Colonic mucosa (tissue), 4 donors: ENCODE results near the gene PRODH. TPM values are rescaled to one million over a fixed set of nuclear protein-coding genes. Genes with fewer than 3 reads are reported as not detected.
"Not testable (repeated sequence)": the region's sequence is repeated elsewhere in the genome, so short reads cannot be mapped to it uniquely, and the experiment has no call there.

ENCODE experiments used
- DNase-seq: peaks from one replicate; pipeline ENCODE4 v3.0.0-alpha.2; 2020
- H3K27ac ChIP-seq: fragments of 200-600 bp; one replicate; pipeline ENCODE4 v1.8.0; 2021
- H3K27me3 ChIP-seq: fragments of 200-600 bp; one replicate; pipeline ENCODE4 v1.8.0; 2021
- H3K36me3 ChIP-seq: fragments of 200-600 bp; one replicate; pipeline ENCODE4 v1.8.0; 2021
- H3K4me1 ChIP-seq: fragments of 200-600 bp; one replicate; pipeline ENCODE4 v1.8.0; 2021; ENCODE audit warnings: mild to moderate bottlenecking
- H3K4me3 ChIP-seq: fragments of 200-600 bp; one replicate; pipeline ENCODE4 v1.8.0; 2021
- H3K9ac ChIP-seq, 2 donors: one replicate each; pipeline ENCODE4 v1.7.0; 2013; ENCODE audit warnings: control low read depth in 2 of 2, low read depth in 2 of 2, low read length in 2 of 2
- H3K9me3 ChIP-seq: fragments of 200-600 bp; one replicate; pipeline ENCODE4 v1.8.0; 2021
- intact Hi-C: fragments of 100-400 bp; cut with DNase I; formaldehyde crosslinking; loops from one replicate; pipeline ENCODE4 v1.14.1; 2022
- total RNA-seq, 2 donors: library from RNA; stranded (reverse); fragmentation: NEBNext Ultra II Directional in 1 of 2; extraction: Animal tissue kit (Norgen Biotek cat#: 25700) in 1 of 2; gene quantifications; one replicate each; pipeline ENCODE4 v1.2.1, GENCODE V29; 2021
- TF ChIP-seq, protein P1 (sequence below): fragments of 200-600 bp; IDR thresholded peaks from one replicate; pipeline ENCODE4 v1.8.0; 2022; ENCODE audit warnings: antibody characterized with exemption, mild to moderate bottlenecking
- donor health status: healthy.
- donor health status: DM: no; HTN: no; CAD: no.
- donor health status: DM: no; HTN: no; CAD: no.

PRODH gene
- total RNA-seq, 2 donors from 2014 or later = 11.1 to 11.6 TPM

DNA sequence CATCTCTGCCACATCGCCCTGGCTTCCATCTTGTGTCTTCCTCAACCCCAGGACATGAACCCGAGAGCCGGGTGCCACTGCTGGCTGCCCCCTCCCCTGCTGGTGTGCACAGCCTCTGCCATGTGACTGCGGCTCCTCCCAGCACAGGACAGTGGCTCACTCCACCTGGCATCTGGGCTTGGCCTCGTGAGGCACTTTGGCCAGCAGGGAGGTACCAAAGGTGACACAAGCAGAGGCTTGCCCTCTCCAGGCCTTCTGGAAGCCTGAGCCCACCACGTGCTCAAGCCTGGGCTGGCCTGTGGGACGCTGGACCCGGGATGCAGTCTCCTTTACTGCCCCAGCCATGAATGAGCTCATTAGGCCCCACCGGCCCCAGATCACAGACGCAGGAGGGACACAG lies 21.5 kb downstream of the PRODH start:
- H3K4me1 ChIP-seq, H3K36me3 ChIP-seq, H3K27ac ChIP-seq, H3K27me3 ChIP-seq, intact Hi-C loops, H3K9ac ChIP-seq, DNase-seq, H3K4me3 ChIP-seq, H3K9me3 ChIP-seq: not testable (repeated sequence)

DNA sequence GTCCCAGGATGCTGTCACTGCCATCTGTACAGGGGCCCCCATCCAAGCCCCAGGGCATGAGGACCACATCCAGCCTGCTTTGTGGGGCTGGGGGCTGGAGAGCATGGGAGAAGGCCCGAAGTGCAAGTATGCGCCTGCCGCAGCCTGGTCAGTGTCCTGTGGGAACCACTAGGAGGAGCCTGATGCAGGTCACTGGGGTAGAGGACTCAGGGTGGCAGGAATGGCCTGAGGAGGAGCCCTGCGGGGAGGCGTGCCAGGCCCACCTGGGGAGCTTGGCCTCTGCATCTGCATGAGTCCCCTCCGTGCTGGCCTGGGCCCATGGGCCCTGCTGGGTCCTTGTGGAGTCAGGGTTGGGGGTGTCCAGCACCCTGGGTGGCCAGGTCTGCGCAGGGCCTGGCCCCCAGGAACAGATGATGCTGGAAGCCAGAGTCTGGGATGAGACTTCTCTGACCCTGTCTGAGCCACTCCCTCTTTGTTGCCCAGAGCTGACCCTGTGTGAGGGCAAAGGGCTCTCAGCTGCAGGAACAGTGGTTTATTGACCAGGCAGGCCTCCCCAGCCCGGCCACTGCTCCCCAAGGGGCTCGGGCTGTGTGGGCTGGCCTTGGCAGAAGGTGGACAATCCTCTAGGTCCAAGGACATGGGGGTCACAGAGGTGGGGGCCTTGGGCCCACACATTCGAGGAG lies 23.7 kb downstream of the PRODH start:
- H3K9me3 ChIP-seq, H3K27ac ChIP-seq, intact Hi-C loops, H3K4me1 ChIP-seq, H3K36me3 ChIP-seq, H3K9ac ChIP-seq, H3K4me3 ChIP-seq, DNase-seq, H3K27me3 ChIP-seq: not testable (repeated sequence)

DNA sequence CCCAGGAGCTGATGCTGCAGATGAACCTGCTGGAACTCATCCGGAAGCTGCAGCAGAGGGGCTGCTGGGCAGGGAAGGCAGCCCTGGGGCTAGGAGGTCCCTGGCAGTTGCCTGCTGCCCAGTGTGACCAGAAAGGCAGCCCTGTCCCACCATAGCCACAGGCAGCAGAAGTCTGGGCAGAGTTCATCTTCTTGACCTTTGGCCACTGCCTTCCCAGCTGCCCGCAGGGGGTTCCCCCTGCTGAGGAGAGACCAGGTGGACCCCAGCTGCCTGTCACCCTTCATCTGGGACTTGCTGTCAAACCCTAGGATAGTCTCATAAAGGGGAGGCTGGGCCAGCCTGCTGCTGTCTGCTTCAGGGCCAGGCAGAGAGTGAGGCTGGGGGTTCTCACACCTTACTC lies 24.6 kb downstream of the PRODH start:
- H3K36me3 ChIP-seq, H3K9me3 ChIP-seq, H3K27me3 ChIP-seq, H3K27ac ChIP-seq, intact Hi-C loops, H3K4me1 ChIP-seq, H3K4me3 ChIP-seq, H3K9ac ChIP-seq, DNase-seq: not testable (repeated sequence)

DNA sequence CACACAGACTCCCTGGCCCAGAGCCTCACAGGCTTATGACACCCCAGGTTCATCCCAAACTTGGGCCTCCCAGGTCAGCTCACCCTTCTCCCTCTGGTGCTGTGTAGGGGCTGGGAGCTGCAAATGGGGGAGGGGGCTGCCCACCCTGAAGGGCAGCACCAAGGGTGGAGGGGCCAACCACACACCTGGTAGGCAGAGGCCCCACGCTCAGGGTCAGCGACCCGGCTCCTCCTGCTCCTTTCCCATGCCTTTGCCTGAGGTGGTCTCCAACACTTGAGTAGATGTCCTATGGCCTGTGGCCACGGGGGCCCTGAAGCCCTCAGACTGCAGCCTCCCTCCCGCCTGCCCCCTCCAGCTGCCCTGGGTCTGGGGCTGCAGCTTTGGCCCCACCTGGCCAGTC lies 26.5 kb downstream of the PRODH start:
- Histone ChIP-seq H3K9ac (no peak overlapping the region), H3K4me3 (no peak overlapping the region), H3K27ac (no peak overlapping the region), H3K36me3 (no peaks in the 10 kb centered on the region), H3K27me3 (no peaks in the 10 kb centered on the region), H3K4me1 (no peaks in the 10 kb centered on the region), H3K9me3 (no peaks in the 10 kb centered on the region)
- intact Hi-C loops = no loop called here
- DNase-seq = no peak
- TF ChIP-seq, protein P1, sequence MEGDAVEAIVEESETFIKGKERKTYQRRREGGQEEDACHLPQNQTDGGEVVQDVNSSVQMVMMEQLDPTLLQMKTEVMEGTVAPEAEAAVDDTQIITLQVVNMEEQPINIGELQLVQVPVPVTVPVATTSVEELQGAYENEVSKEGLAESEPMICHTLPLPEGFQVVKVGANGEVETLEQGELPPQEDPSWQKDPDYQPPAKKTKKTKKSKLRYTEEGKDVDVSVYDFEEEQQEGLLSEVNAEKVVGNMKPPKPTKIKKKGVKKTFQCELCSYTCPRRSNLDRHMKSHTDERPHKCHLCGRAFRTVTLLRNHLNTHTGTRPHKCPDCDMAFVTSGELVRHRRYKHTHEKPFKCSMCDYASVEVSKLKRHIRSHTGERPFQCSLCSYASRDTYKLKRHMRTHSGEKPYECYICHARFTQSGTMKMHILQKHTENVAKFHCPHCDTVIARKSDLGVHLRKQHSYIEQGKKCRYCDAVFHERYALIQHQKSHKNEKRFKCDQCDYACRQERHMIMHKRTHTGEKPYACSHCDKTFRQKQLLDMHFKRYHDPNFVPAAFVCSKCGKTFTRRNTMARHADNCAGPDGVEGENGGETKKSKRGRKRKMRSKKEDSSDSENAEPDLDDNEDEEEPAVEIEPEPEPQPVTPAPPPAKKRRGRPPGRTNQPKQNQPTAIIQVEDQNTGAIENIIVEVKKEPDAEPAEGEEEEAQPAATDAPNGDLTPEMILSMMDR = no peak

DNA sequence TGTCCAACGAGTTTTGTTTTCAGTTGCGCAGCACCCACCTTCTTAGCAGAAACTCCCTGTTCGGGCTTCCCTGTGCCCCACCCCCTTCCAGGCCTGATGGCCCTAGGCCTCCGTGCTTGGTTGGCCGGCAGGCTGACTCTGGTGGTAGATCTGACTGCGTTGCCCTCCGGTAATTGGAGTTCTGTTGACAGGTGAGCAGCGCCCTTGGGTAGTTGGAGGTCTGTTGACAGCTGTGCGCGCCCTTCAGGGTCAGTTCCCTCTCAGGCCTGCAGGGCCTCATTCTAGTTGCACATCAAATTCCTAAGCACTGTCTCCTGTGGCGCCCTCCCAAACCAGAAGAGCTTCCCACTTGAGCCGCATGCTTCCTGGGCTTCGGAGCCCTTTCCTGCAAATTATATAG lies 29.2 kb downstream of the PRODH start:
- H3K4me3 ChIP-seq = no peak overlapping the region
- no peak overlapping the region for H3K9ac ChIP-seq
- DNase-seq = no peak
- intact Hi-C loops = no loop called here
- H3K36me3 ChIP-seq = no peaks in the 10 kb centered on the region
- H3K27ac ChIP-seq = no peak overlapping the region
- H3K27me3 ChIP-seq = no peaks in the 10 kb centered on the region
- H3K4me1 ChIP-seq = no peaks in the 10 kb centered on the region
- H3K9me3 ChIP-seq = no peaks in the 10 kb centered on the region
- TF ChIP-seq, protein P1 = no peak

DNA sequence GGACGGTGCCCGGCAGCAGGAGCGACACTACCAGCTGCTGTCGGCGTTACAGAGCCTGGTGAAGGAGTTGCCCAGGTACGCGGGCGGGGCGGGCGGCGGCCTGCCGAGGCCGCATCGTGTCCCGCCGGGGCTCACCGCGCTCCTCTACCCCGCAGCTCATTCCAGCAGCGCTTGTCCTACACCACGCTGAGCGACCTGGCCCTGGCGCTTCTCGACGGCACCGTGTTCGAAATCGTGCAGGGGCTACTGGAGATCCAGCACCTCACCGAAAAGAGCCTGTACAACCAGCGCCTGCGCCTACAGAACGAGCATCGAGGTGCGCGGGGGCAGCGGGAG lies 29.7 kb downstream of the PRODH start:
- H3K36me3 ChIP-seq, DNase-seq, H3K9me3 ChIP-seq, intact Hi-C loops, H3K27ac ChIP-seq, H3K4me1 ChIP-seq, H3K4me3 ChIP-seq, H3K27me3 ChIP-seq, H3K9ac ChIP-seq: not testable (repeated sequence)

DNA sequence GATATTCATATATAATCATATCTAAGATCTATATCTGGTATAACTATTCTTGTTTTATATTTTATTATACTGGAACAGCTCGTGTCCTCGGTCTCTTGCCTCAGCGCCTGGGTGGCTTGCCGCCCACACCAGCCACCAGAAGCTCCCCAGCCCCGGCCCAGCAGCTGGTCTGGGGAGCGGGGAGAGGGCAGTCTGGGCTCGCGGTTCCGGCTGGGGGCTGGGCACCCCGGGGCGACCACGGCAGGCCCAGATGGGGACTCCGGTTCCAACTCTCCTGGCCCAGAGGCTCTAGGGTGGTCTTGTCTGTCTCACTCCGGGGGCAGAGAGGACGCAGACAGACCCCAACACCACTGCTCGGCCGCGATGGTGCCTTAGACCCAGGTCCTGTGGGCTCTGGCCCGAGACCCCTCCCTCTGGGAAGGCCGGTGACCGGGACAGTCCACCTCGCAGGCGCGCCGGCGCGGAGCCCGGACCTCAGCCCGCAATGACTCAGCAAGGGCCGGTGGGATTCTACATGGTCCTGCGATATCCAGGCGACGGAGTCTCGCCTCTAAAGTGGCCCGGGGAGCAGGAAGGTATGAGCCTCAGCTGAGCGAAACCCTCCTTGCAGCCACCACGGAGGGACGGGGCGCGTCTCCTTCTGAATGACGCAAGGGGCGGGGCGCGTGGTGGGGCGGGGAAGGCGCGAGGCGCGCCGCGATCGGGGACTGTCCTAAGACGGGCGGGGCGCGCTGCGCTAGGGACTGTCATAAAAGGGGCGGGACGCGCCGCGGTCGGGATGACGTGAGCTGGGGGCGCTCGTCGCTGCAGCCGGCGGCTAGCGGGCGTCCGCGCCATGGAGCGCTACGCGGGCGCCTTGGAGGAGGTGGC lies 30.3 kb downstream of the PRODH start, which contains the start of gene DGCR6:
Gene DGCR6, plus strand, starts transcription at position 781 of the 870 bp plus-strand sequence. Its CDS starts 55 bp downstream, at position 836.
- H3K9ac ChIP-seq = no peak within 1 kb of the TSS
- no peaks in the 10 kb centered on the region for H3K36me3 ChIP-seq
- no peak within 1 kb of the TSS for H3K4me3 ChIP-seq
- no peaks in the 10 kb centered on the region for H3K9me3 ChIP-seq
- no peaks in the 10 kb centered on the region for H3K4me1 ChIP-seq
- H3K27me3 ChIP-seq = no peaks in the 10 kb centered on the region
- no peak for DNase-seq
- intact Hi-C loops = no loop called here
- H3K27ac ChIP-seq = no peak within 1 kb of the TSS
- TF ChIP-seq, protein P1 = no peak

DNA sequence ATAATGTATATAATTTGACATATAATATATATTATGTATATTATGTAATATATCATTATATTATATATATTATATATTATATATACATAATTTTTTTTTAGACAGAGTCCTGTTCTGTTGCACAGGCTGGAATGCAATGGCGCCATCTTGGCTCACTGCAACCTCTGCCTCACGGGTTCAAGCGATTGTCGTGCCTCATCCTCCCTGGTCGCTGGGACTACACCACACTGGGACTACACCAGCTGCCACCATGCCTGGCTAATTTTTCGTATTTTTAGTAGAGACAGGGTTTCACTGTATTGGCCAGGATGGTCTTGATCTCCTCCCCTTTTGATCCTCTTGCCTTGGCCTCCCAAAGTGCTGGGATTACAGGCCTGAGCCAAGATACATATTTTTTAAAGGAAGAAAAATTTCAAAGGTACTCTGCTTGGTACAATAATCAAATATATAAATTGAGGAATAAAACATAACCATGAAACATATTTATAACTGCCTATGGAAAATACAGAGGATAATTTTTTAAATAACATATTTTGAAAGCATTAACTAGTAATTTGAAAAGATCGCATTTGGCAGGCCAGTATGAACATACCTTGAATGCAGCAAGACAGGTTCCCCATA lies 39.9 kb downstream of the PRODH start:
- H3K9ac ChIP-seq, H3K9me3 ChIP-seq, H3K27ac ChIP-seq, H3K27me3 ChIP-seq, intact Hi-C loops, H3K4me1 ChIP-seq, H3K4me3 ChIP-seq, H3K36me3 ChIP-seq, DNase-seq: not testable (repeated sequence)

DNA sequence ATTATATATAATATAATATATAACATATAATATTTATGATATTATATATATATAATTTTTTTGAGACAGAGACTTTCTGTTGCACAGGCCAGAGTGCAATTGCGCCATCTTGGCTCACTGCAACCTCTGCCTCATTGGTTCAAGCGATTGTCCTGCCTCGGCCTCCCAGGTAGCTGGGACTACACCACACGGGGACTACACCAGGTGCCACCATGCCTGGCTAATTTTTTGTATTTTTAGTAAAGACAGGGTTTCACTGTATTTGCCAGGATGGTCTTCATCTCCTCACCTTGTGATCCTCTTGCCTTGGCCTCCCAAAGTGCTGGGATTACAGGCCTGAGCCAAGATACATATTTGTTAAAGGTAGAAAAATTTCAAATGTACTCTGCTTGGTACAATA lies 42.3 kb downstream of the PRODH start:
- DNase-seq, H3K27ac ChIP-seq, H3K36me3 ChIP-seq, intact Hi-C loops, H3K4me3 ChIP-seq, H3K9ac ChIP-seq, H3K27me3 ChIP-seq, H3K9me3 ChIP-seq, H3K4me1 ChIP-seq: not testable (repeated sequence)

DNA sequence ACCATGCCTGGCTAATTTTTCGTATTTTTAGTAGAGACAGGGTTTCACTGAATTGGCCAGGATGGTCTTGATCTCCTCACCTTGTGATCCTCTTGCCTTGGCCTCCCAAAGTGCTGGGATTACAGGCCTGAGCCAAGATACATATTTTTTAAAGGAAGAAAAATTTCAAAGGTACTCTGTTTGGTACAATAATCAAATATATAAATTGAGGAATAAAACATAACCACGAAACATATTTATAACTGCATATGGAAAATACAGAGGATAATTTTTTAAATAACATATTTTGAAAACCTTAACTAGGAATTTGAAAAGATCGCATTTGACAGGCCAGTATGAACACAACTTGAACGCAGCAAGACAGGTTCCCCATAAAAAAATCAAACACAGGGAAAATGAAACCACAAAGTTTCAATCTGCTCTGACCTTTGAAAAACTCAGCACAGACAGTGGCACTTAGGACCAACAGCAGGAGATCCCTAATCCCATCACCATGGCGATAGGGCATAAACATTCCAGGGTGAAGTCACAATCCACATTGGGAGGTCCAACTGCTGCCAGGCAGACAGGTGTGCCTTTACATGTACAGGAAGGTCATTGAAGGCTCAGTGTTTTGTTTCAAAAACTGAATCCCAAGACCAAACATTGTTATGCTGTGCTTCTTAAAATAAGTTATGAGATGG lies 45.4 kb downstream of the PRODH start:
- intact Hi-C loops = not testable (repeated sequence)

More for the DNA sequence above, 45.4 kb downstream of the PRODH start:
- H3K36me3 ChIP-seq, DNase-seq, H3K27me3 ChIP-seq, H3K9ac ChIP-seq, H3K4me1 ChIP-seq, H3K9me3 ChIP-seq, H3K27ac ChIP-seq, H3K4me3 ChIP-seq: not testable (repeated sequence)
